IMR-90 (cell line): Measurements from ENCODE around the gene MAGI2. TPM values are rescaled to one million over a fixed set of nuclear protein-coding genes. Genes with fewer than 3 reads are reported as not detected.
"Not testable (repeated sequence)": the region's sequence is repeated elsewhere in the genome, so short reads cannot be mapped to it uniquely, and the experiment has no call there.

ENCODE experiments used
- ATAC-seq: fragments of 200-7000 bp; cut with Tn5 transposase; 2 replicates; pipeline ENCODE4 v1.9.1; 2020; ENCODE audit warnings: low read depth, mild to moderate bottlenecking, moderate library complexity
- BruUV-seq: library from RNA; stranded (reverse); fragments of 400-500 nt; replicated peaks from 2 replicates; lab custom pipeline; 2021; lab: Mats Ljungman, UMichigan
- CTCF ChIA-PET: fragments of 300-600 bp; formaldehyde crosslinking; extraction: SDS; loops from one replicate; lab custom pipeline; 2021; ENCODE audit warnings: antibody characterized with exemption; lab: Yijun Ruan, JAX
- POLR2A ChIA-PET: fragments of 300-600 bp; sonication (Branson Sonifier 250); formaldehyde crosslinking; loops from one replicate; lab custom pipeline; 2022; ENCODE audit warnings: antibody characterized with exemption; ENCODE audit not compliant: unreplicated experiment; lab: Charles Lee
- DNase-seq: peaks from one replicate; pipeline ENCODE4 v3.0.0; 2013
- H2AFZ ChIP-seq: replicated peaks from 2 replicates; pipeline ENCODE3; 2013; ENCODE audit warnings: low read length, mild to moderate bottlenecking; ENCODE audit not compliant: poor library complexity
- H2AK5ac ChIP-seq: 2 replicates; pipeline ENCODE4 v1.6.1; 2013; ENCODE audit warnings: low read depth, low read length, inconsistent platforms
- H2AK9ac ChIP-seq: replicated peaks from 2 replicates; pipeline ENCODE3; 2013; ENCODE audit warnings: mild to moderate bottlenecking, low read depth, low read length, moderate library complexity; ENCODE audit not compliant: poor library complexity
- H2BK120ac ChIP-seq: 2 replicates; pipeline ENCODE4 v1.6.1; 2013; ENCODE audit warnings: low read depth, low read length, inconsistent platforms
- H2BK15ac ChIP-seq: 3 replicates; pipeline ENCODE4 v1.6.1; 2013; ENCODE audit warnings: low read depth, low read length, inconsistent platforms
- H2BK20ac ChIP-seq: 2 replicates; pipeline ENCODE4 v1.6.1; 2013; ENCODE audit warnings: low read depth, mild to moderate bottlenecking, inconsistent platforms, low read length, moderate library complexity
- H2BK5ac ChIP-seq: 2 replicates; pipeline ENCODE4 v1.6.1; 2013; ENCODE audit warnings: mild to moderate bottlenecking, low read depth, low read length, inconsistent platforms; ENCODE audit not compliant: poor library complexity, severe bottlenecking
- H3K14ac ChIP-seq: replicated peaks from 2 replicates; pipeline ENCODE4 v1.6.1; 2013; ENCODE audit warnings: low read depth, low read length, inconsistent platforms
- H3K18ac ChIP-seq: 2 replicates; pipeline ENCODE4 v1.6.1; 2013; ENCODE audit warnings: low read depth, low read length, control low read depth
- H3K23ac ChIP-seq: 2 replicates; pipeline ENCODE4 v1.6.1; 2013; ENCODE audit warnings: low read depth, low read length, inconsistent platforms
- H3K27ac ChIP-seq: 2 replicates; pipeline ENCODE4 v1.5.1; 2013; ENCODE audit warnings: mild to moderate bottlenecking, control low read depth, low read length; ENCODE audit not compliant: insufficient read depth
- H3K27me3 ChIP-seq: 2 replicates; pipeline ENCODE4 v1.6.1; 2013; ENCODE audit warnings: low read length; ENCODE audit not compliant: control insufficient read depth, insufficient read depth
- H3K36me3 ChIP-seq: 2 replicates; pipeline ENCODE4 v1.6.1; 2013; ENCODE audit warnings: low read length, mixed read lengths; ENCODE audit not compliant: control insufficient read depth, insufficient read depth
- H3K4ac ChIP-seq: 2 replicates; pipeline ENCODE4 v1.6.1; 2013; ENCODE audit warnings: low read depth, low read length, inconsistent platforms
- H3K4me1 ChIP-seq: 2 replicates; pipeline ENCODE4 v1.6.1; 2013; ENCODE audit warnings: low read length, mixed read lengths; ENCODE audit not compliant: control insufficient read depth, insufficient read depth
- H3K4me2 ChIP-seq: 2 replicates; pipeline ENCODE4 v1.6.1; 2013; ENCODE audit warnings: low read depth, mild to moderate bottlenecking, control low read depth, low read length, moderate library complexity
- H3K4me3 ChIP-seq: 2 replicates; pipeline ENCODE4 v1.5.1; 2013; ENCODE audit warnings: low read depth, mild to moderate bottlenecking, control low read depth, low read length, moderate library complexity; ENCODE audit not compliant: insufficient read depth
- H3K56ac ChIP-seq: 2 replicates; pipeline ENCODE4 v1.6.1; 2013; ENCODE audit warnings: low read length, inconsistent platforms; ENCODE audit not compliant: insufficient read depth; ENCODE audit errors: extremely low read depth
- H3K79me1 ChIP-seq, 2 experiments: 2 replicates each; pipeline ENCODE4 v1.6.1; 2013; ENCODE audit warnings: low read length in 2 of 2, inconsistent platforms in 1 of 2, low read depth in 1 of 2
- H3K9ac ChIP-seq: 2 replicates; pipeline ENCODE4 v1.6.1; 2013; ENCODE audit warnings: low read depth, low read length, control low read depth
- H3K9me1 ChIP-seq: 2 replicates; pipeline ENCODE4 v1.6.1; 2013; ENCODE audit warnings: low read length, inconsistent platforms; ENCODE audit not compliant: insufficient read depth
- H3K9me3 ChIP-seq: 2 replicates; pipeline ENCODE4 v1.6.1; 2013; ENCODE audit warnings: low read length; ENCODE audit not compliant: control insufficient read depth, insufficient read depth
- H4K20me1 ChIP-seq: 2 replicates; pipeline ENCODE4 v1.6.1; 2013; ENCODE audit warnings: low read length, inconsistent platforms; ENCODE audit not compliant: insufficient read depth
- H4K5ac ChIP-seq: 2 replicates; pipeline ENCODE4 v1.6.1; 2013; ENCODE audit warnings: mild to moderate bottlenecking, low read depth, low read length, control low read depth
- H4K8ac ChIP-seq, 2 experiments: 2 replicates each; pipeline ENCODE4 v1.6.1; 2013; ENCODE audit warnings: low read depth in 2 of 2, low read length in 2 of 2, control low read depth in 1 of 2, inconsistent platforms in 1 of 2
- H4K91ac ChIP-seq: 2 replicates; pipeline ENCODE4 v1.6.1; 2013; ENCODE audit warnings: low read depth, low read length, inconsistent platforms; ENCODE audit not compliant: insufficient read depth
- CEBPB ChIP-seq: IDR thresholded peaks from 2 replicates; pipeline ENCODE4 v1.6.1; 2012; ENCODE audit warnings: low read depth, low read length, improper control_type of control experiment
- MXI1 ChIP-seq: IDR thresholded peaks from 2 replicates; pipeline ENCODE4 v1.6.1; 2012; ENCODE audit warnings: low read depth, mild to moderate bottlenecking, low read length, moderate library complexity, borderline replicate concordance
- SMC3 ChIP-seq: fragments of 150-350 bp; IDR thresholded peaks from 2 replicates; pipeline ENCODE4 v1.6.1; 2016; ENCODE audit warnings: low read depth, mild to moderate bottlenecking, antibody characterized with exemption, low read length, moderate library complexity
- WGBS, 2 experiments: methylation state at CpG; one replicate each; pipeline versions ENCODE4 v1.1.5 to v1.1.7; 2013; ENCODE audit warnings: missing lambda C conversion rate in 2 of 2; ENCODE audit not compliant: insufficient read length in 1 of 2; ENCODE audit errors: extremely low coverage in 2 of 2; 5-methylcytosine and 5-hydroxymethylcytosine counted together
- dilution Hi-C: fragments of 300-500 bp; cut with HindIII; formaldehyde crosslinking; loops from one replicate; pipeline ENCODE4 v1.14.3; 2018; ENCODE audit warnings: low sequenced_read_pairs; ENCODE audit not compliant: unreplicated experiment
- in situ Hi-C: fragments of 300-500 bp; cut with MboI; formaldehyde crosslinking; loops from 3 replicates; pipeline ENCODE4 v1.14.3; 2019; ENCODE audit warnings: low sequenced_read_pairs, inconsistent platforms, mixed read lengths
- intact Hi-C: fragments of 100-400 bp; cut with micrococcal nuclease; formaldehyde crosslinking; loops from 2 replicates; pipeline ENCODE4 v1.10.0; 2022
- polyA plus RNA-seq, 3 experiments: library from polyadenylated mRNA; depleted of rRNA; stranded (reverse); fragments of >200 nt; gene quantifications; 2 replicates each; pipeline ENCODE4 v1.2.3, GENCODE V29; 2012; ENCODE audit warnings: low replicate concordance in 1 of 3
- total RNA-seq: library from RNA; depleted of rRNA; stranded (reverse); fragments of >200 nt; gene quantifications from 2 replicates; pipeline ENCODE4 v1.2.3, GENCODE V29; 2012

The MAGI2 gene
- total and polyA plus RNA-seq, 2 of the 4 experiments (the other 2 are of a cell fraction), result 2.5 to 17.9 TPM

DNA sequence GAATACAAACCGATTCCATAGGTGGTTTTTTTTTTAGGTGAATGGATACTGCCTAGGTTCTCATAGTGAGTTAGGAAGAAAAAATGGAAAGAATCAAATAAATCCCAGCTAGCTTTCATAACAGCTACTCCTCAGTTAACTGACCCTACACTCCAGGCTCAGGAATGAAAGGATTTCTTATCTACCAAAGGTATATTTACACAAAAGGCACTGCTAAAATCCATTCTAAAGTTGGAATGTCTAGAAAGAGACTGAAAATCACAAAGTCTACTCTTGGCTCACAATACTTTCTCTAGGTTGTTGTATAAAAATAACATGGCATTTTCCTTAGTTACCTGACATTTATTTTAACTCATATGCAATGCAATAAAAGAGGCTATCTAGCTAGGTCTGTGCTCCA, 375.2 kb downstream of the MAGI2 start:
- Histone ChIP-seq H3K14ac (no peak overlapping the region), H2AK5ac (no peak overlapping the region), H3K27me3 (no peaks in the 10 kb centered on the region), H3K36me3 (no peaks in the 10 kb centered on the region), H3K18ac (no peak overlapping the region), H2BK120ac (no peak overlapping the region), H3K4ac (no peak overlapping the region), H4K5ac (no peak overlapping the region), H3K9ac (no peak overlapping the region), H2BK20ac (no peak overlapping the region), H4K91ac (no peak overlapping the region), H3K79me1 (peaks cover 0 to 6% of the 10 kb centered on the region in 2 experiments; a peak in 1 of 4 replicates), H2BK5ac (no peak overlapping the region), H3K9me1 (no peaks in the 10 kb centered on the region), H3K27ac (no peak overlapping the region), H3K4me3 (no peak overlapping the region), H2AK9ac (no peak overlapping the region), H3K56ac (no peak overlapping the region), H3K9me3 (no peaks in the 10 kb centered on the region), H3K4me1 (no peaks in the 10 kb centered on the region), H4K20me1 (no peaks in the 10 kb centered on the region), H4K8ac (no peak overlapping the region), H2BK15ac (no peak overlapping the region), H2AFZ (no peak overlapping the region), H3K4me2 (no peak overlapping the region), H3K23ac (no peak overlapping the region)
- in situ Hi-C loops, result no loop called here
- intact Hi-C loops, result no loop called here
- BruUV-seq, result no TSS peak
- CTCF ChIA-PET, result interaction anchor here (0.5 to 0.6 kb wide), 2 partner anchors 12 to 852 kb away, joined by 4 read pairs; no protein-coding TSS in a partner anchor
- POLR2A ChIA-PET, result no interaction called here
- dilution Hi-C loops, result no loop called here
- no CpG with 5 or more reads among the region's 1 CpG for WGBS, 2 experiments
- DNase-seq, result no peak
- ATAC-seq, result no peak
- no peak for TF ChIP-seq CEBPB
- no peak for TF ChIP-seq MXI1
- no peak for TF ChIP-seq SMC3

GRCh38 chr7:79071187-79071586, 382.3 kb downstream of the MAGI2 start:
- in situ Hi-C loops, POLR2A ChIA-PET: not testable (repeated sequence)
- CTCF ChIA-PET, result interaction anchor here (0.6 kb wide), 1 partner anchor 1067 kb away, joined by 4 read pairs; no protein-coding TSS in a partner anchor

More at GRCh38 chr7:79071187-79071586, 382.3 kb downstream of the MAGI2 start:
- H2BK15ac ChIP-seq, ATAC-seq, H3K9me3 ChIP-seq, H2BK120ac ChIP-seq, H3K56ac ChIP-seq, H3K79me1 ChIP-seq, intact Hi-C loops, H3K36me3 ChIP-seq, H2AK9ac ChIP-seq, H3K27ac ChIP-seq, H4K20me1 ChIP-seq, H2BK5ac ChIP-seq, H3K27me3 ChIP-seq, BruUV-seq, H4K5ac ChIP-seq, H3K23ac ChIP-seq, H2AFZ ChIP-seq, H3K18ac ChIP-seq, H2BK20ac ChIP-seq, H3K9ac ChIP-seq, H4K8ac ChIP-seq, H3K4me1 ChIP-seq, H4K91ac ChIP-seq, H3K4ac ChIP-seq, DNase-seq, H3K4me2 ChIP-seq, H3K4me3 ChIP-seq, H3K14ac ChIP-seq, H3K9me1 ChIP-seq, dilution Hi-C loops, H2AK5ac ChIP-seq: not testable (repeated sequence)
- WGBS, 2 experiments, result no CpG with 5 or more reads among the region's 5 CpGs
